B cell (primary cell): ENCODE data around the gene PRICKLE3. TPM values are rescaled to one million over a fixed set of nuclear protein-coding genes. Genes with fewer than 3 reads are reported as not detected.

Experiments
- ATAC-seq: fragments of 200-7000 bp; cut with Tn5 transposase; one replicate; pipeline ENCODE4 v1.10.0; 2021; ENCODE audit warnings: low read depth, mild to moderate bottlenecking, moderate number of reproducible peaks, moderate library complexity
- CTCF ChIA-PET: fragments of 350-600 bp; sonication (Branson Sonifier 250); formaldehyde crosslinking; loops from one replicate; lab custom pipeline; 2021; ENCODE audit warnings: antibody characterized with exemption, inconsistent platforms; lab: Charles Lee
- POLR2A ChIA-PET: fragments of 350-600 bp; sonication (Branson Sonifier 250); formaldehyde crosslinking; loops from one replicate; lab custom pipeline; 2021; ENCODE audit warnings: antibody characterized with exemption; lab: Charles Lee
- DNase-seq: peaks from one replicate; pipeline ENCODE4 v3.0.0; 2013
- H2AFZ ChIP-seq: 2 replicates; pipeline ENCODE4 v1.6.1; 2012; ENCODE audit warnings: mild to moderate bottlenecking, low read depth, low read length; ENCODE audit not compliant: insufficient read depth, poor library complexity, severe bottlenecking
- H3K27ac ChIP-seq, 2 donors: 1 replicate in 1 of 2; 2 replicates in 1 of 2; pipeline ENCODE4 v1.5.1; 2012 to 2013; ENCODE audit warnings: low read length in 2 of 2, mild to moderate bottlenecking in 2 of 2, moderate library complexity in 1 of 2
- H3K27me3 ChIP-seq, 4 experiments: fragments of 200-600 bp in 1 of 4; sonication (generic) in 1 of 4; replicated peaks in 1 of 4; 1 replicate in 2 of 4; 2 replicates in 2 of 4; pipeline versions ENCODE4 v1.6.1 to v1.7.0; 2013 to 2016; ENCODE audit warnings: low read length in 3 of 4, mild to moderate bottlenecking in 2 of 4, mixed read lengths in 1 of 4, moderate library complexity in 1 of 4; ENCODE audit not compliant: insufficient read depth in 4 of 4, control insufficient read depth in 3 of 4; ENCODE audit errors: control extremely low read depth in 1 of 4
- H3K36me3 ChIP-seq, 2 experiments: replicated peaks in 1 of 2; 1 replicate in 1 of 2; 2 replicates in 1 of 2; pipeline versions ENCODE4 v1.6.1 to v1.7.1; 2013; ENCODE audit warnings: low read length in 1 of 2; ENCODE audit not compliant: insufficient read depth in 2 of 2, control insufficient read depth in 1 of 2; ENCODE audit errors: control extremely low read depth in 1 of 2, extremely low read depth in 1 of 2
- H3K4me1 ChIP-seq, 2 donors: fragments of 200-600 bp in 1 of 2; sonication (generic) in 1 of 2; 1 replicate in 1 of 2; 2 replicates in 1 of 2; pipeline versions ENCODE4 v1.5.1 to v1.6.1; 2013 to 2017; ENCODE audit warnings: low read length in 2 of 2; ENCODE audit not compliant: control insufficient read depth in 2 of 2, insufficient read depth in 2 of 2
- H3K4me2 ChIP-seq: replicated peaks from 2 replicates; pipeline ENCODE3; 2012; ENCODE audit warnings: mild to moderate bottlenecking, low read depth, low read length; ENCODE audit not compliant: poor library complexity, severe bottlenecking
- H3K4me3 ChIP-seq, 5 experiments: fragments of 200-600 bp in 1 of 5; sonication (generic) in 1 of 5; 1 replicate in 3 of 5; 2 replicates in 2 of 5; pipeline versions ENCODE4 v1.5.1 to v1.7.0; 2011 to 2016; ENCODE audit warnings: low read length in 4 of 5, mild to moderate bottlenecking in 4 of 5, low read depth in 2 of 5, control low read depth in 1 of 5, moderate library complexity in 1 of 5; ENCODE audit not compliant: insufficient read depth in 1 of 5; ENCODE audit errors: control extremely low read depth in 1 of 5, extremely low read depth in 1 of 5
- H3K79me2 ChIP-seq: fragments of 200-600 bp; sonication (generic); one replicate; pipeline ENCODE4 v1.6.0; 2016; ENCODE audit warnings: low read length; ENCODE audit not compliant: control insufficient read depth, insufficient read depth
- H3K9ac ChIP-seq: fragments of 200-600 bp; sonication (generic); 2 replicates; pipeline ENCODE4 v1.6.1; 2017; ENCODE audit warnings: mild to moderate bottlenecking, low read length, moderate library complexity
- H3K9me3 ChIP-seq, 3 donors: one replicate each; pipeline versions ENCODE4 v1.6.1 to v1.7.1; 2013; ENCODE audit warnings: low read length in 2 of 3; ENCODE audit not compliant: control insufficient read depth in 2 of 3, insufficient read depth in 1 of 3; ENCODE audit errors: control extremely low read depth in 1 of 3
- H4K20me1 ChIP-seq: 2 replicates; pipeline ENCODE4 v1.6.0; 2012; ENCODE audit warnings: mild to moderate bottlenecking, low read length; ENCODE audit not compliant: insufficient read depth, control insufficient read depth, poor library complexity, severe bottlenecking
- H3K27ac Mint-ChIP-seq: one replicate; pipeline ENCODE4 v1.8.0; 2021; ENCODE audit warnings: mixed read lengths
- H3K27me3 Mint-ChIP-seq: one replicate; pipeline ENCODE4 v1.8.0; 2021; ENCODE audit warnings: mixed read lengths
- H3K4me1 Mint-ChIP-seq: one replicate; pipeline ENCODE4 v1.8.0; 2021; ENCODE audit warnings: mixed read lengths
- H3K4me3 Mint-ChIP-seq: one replicate; pipeline ENCODE4 v1.8.0; 2021; ENCODE audit warnings: mixed read lengths
- H3K9me3 Mint-ChIP-seq: one replicate; pipeline ENCODE4 v1.8.0; 2022; ENCODE audit warnings: mixed read lengths; ENCODE audit not compliant: insufficient read depth
- CTCF ChIP-seq: fragments of 200-600 bp; IDR thresholded peaks from one replicate; pipeline ENCODE4 v1.8.0; 2022; ENCODE audit warnings: antibody characterized with exemption, mild to moderate bottlenecking
- EZH2 ChIP-seq: IDR thresholded peaks from 2 replicates; pipeline ENCODE4 v1.6.1; 2012; ENCODE audit warnings: borderline replicate concordance, low read depth, mild to moderate bottlenecking, moderate library complexity, low read length; ENCODE audit not compliant: insufficient read depth, poor library complexity, severe bottlenecking
- WGBS: methylation state at CpG from one replicate; pipeline ENCODE4 v1.1.5; 2013; ENCODE audit warnings: missing lambda C conversion rate; ENCODE audit not compliant: insufficient coverage; 5-methylcytosine and 5-hydroxymethylcytosine counted together
- intact Hi-C: fragments of 100-400 bp; cut with micrococcal nuclease; formaldehyde crosslinking; loops from one replicate; pipeline ENCODE4 v1.10.0; 2022
- polyA plus RNA-seq: library from polyadenylated mRNA; depleted of rRNA; stranded (reverse); fragments of >200 nt; gene quantifications from 2 replicates; pipeline ENCODE4 v1.2.3, GENCODE V29; 2012
- total RNA-seq, 2 donors: library from RNA; stranded (reverse); fragments of 120-200 nt in 1 of 2; gene quantifications; 1 replicate in 1 of 2; 2 replicates in 1 of 2; pipeline versions ENCODE4 v1.2.3 to v1.2.4, GENCODE V29; 2013 to 2022

PRICKLE3 gene
- total and polyA plus RNA-seq, 2 donors (not counting 1 experiment from before 2014, with no cell fraction given): 16.2 to 21.0 TPM

- POLR2A ChIA-PET: interaction anchor here (0.8 kb wide), 1 partner anchor 31 kb away, joined by 3 read pairs; no protein-coding TSS in a partner anchor
- 89% methylated on average over 1 of the region's 10 CpGs for WGBS
- Mint-ChIP-seq H3K4me3 (no peak overlapping the region), H3K27ac (no peak overlapping the region), H3K27me3 (no peaks in the 10 kb centered on the region), H3K9me3 (no peaks in the 10 kb centered on the region), H3K4me1 (peaks cover 26% of the 10 kb centered on the region)
- no peaks in the 10 kb centered on the region for H4K20me1 ChIP-seq
- H3K27ac ChIP-seq: no peak overlapping the region
- intact Hi-C loops: no loop called here
- peaks cover 0 to 3% (median 0%) of the 10 kb centered on the region in 3 donors for H3K9me3 ChIP-seq
- ATAC-seq: no peak
- peaks cover 6 to 33% of the 10 kb centered on the region in 2 donors for H3K4me1 ChIP-seq
- no peak overlapping the region for H2AFZ ChIP-seq
- peaks cover 7% of the 10 kb centered on the region for H3K79me2 ChIP-seq
- H3K4me2 ChIP-seq: no peak overlapping the region
- CTCF ChIA-PET: interaction anchor here (0.6 kb wide), 1 partner anchor 32 kb away, joined by 3 read pairs; no protein-coding TSS in a partner anchor
- H3K9ac ChIP-seq: no peak overlapping the region
- peaks cover 0 to 7% of the 10 kb centered on the region in 2 experiments for H3K36me3 ChIP-seq
- DNase-seq: no peak
- no peak overlapping the region for H3K4me3 ChIP-seq
- no peaks in the 10 kb centered on the region for H3K27me3 ChIP-seq
- TF ChIP-seq EZH2 (no peak), CTCF (no peak)
These were observed 1.4 kb upstream of the PRICKLE3 start for GRCh38 chrX:49187526-49187925.

- no CpG with 5 or more reads among the region's 15 CpGs for WGBS
- POLR2A ChIA-PET: no interaction called here
- Mint-ChIP-seq H3K4me3 (peak overlapping the region; percentile 83), H3K9me3 (no peaks in the 10 kb centered on the region), H3K27ac (no peak overlapping the region), H3K27me3 (no peaks in the 10 kb centered on the region), H3K4me1 (peaks cover 24% of the 10 kb centered on the region)
- no peak overlapping the region for H3K4me3 ChIP-seq
- no peak for ATAC-seq
- no peak for TF ChIP-seq EZH2
- no peak for TF ChIP-seq CTCF
- H3K27me3 ChIP-seq: no peaks in the 10 kb centered on the region
- H3K9ac ChIP-seq: no peak overlapping the region
- peaks cover 0 to 3% (median 0%) of the 10 kb centered on the region in 3 donors for H3K9me3 ChIP-seq
- CTCF ChIA-PET: interaction anchor here (0.6 kb wide), 1 partner anchor 31 kb away, joined by 3 read pairs; no protein-coding TSS in a partner anchor
- no peak overlapping the region for H3K4me2 ChIP-seq
- peaks cover 6 to 30% of the 10 kb centered on the region in 2 donors for H3K4me1 ChIP-seq
- H2AFZ ChIP-seq: no peak overlapping the region
- no peaks in the 10 kb centered on the region for H4K20me1 ChIP-seq
- DNase-seq: no peak
- intact Hi-C loops: no loop called here
- no peak overlapping the region for H3K27ac ChIP-seq
- H3K36me3 ChIP-seq: peaks cover 0 to 7% of the 10 kb centered on the region in 2 experiments
- H3K79me2 ChIP-seq: peaks cover 7% of the 10 kb centered on the region
These were observed 838 bp upstream of the PRICKLE3 start for GRCh38 chrX:49187028-49187394.
